ENCODE results near the gene PRKCH. TPM values are rescaled to one million over a fixed set of nuclear protein-coding genes. Genes with fewer than 3 reads are reported as not detected.

The PRKCH gene
- total and polyA plus RNA-seq, 9 of the 15 experiments (the other 6 are each of a cell fraction or from before 2014, with no cell fraction given): 0.61 to 4.4 (median 4.0) TPM

GRCh38 chr14:61364243-61364642 is 42.9 kb downstream of the PRKCH start (continued):
- TF ChIP-seq ZBTB11 (CRISPR knock-in tag; IDR thresholded peaks at IDR 0.05) (no peak), NFE2L1 (tag; IDR thresholded peaks at IDR 0.05; ENCODE audit: borderline replicate concordance, low read depth) (no peak), PHTF2 (CRISPR knock-in tag; IDR thresholded peaks at IDR 0.05) (no peak), CHD2 (IDR thresholded peaks at IDR 0.05; ENCODE audit: low read depth, low read length) (no peak)

GRCh38 chr14:61365667-61366212 is 44.4 kb downstream of the PRKCH start:
- 10% methylated on average over 3 of the region's 3 CpGs for WGBS (ENCODE audit: insufficient coverage, low coverage, missing lambda C conversion rate)
- H3K9me1 ChIP-seq (ENCODE audit: control insufficient read depth, insufficient read depth, low read length): no peaks in the 10 kb centered on the region
- ATAC-seq: no peak
- intact Hi-C loops (cut with micrococcal nuclease): no loop called here
- H3K27me3 ChIP-seq (ENCODE audit: control insufficient read depth in 2 of 2, insufficient read depth in 2 of 2, low read length in 2 of 2): no peaks in the 10 kb centered on the region
- H3K4me3 ChIP-seq: no peak overlapping the region
- H4K20me1 ChIP-seq (replicated peaks; ENCODE audit: control insufficient read depth, insufficient read depth, low read length): no peaks in the 10 kb centered on the region
- no peaks in the 10 kb centered on the region for H3K79me2 ChIP-seq (ENCODE audit: control insufficient read depth, insufficient read depth, low read length)
- in situ Hi-C loops (cut with MboI): no loop called here
- H3K4me2 ChIP-seq (ENCODE audit: insufficient read depth, low read length): no peak overlapping the region
- H3K27ac ChIP-seq (ENCODE audit: extremely low read depth, low read depth, low read length): no peak overlapping the region
- BruUV-seq (replicated peaks): no TSS peak
- ChIA-PET CTCF (ENCODE audit: low intra/inter-chr PET ratio) (no interaction called here), POLR2A (no interaction called here)
- FAIRE-seq: no peak
- H3K9ac ChIP-seq (ENCODE audit: insufficient read depth in 1 of 2, low read depth in 2 of 2, low read length in 2 of 2): no peak overlapping the region
- H3K4me1 ChIP-seq (replicated peaks in 1 of 2; ENCODE audit: control insufficient read depth in 2 of 2, insufficient read depth in 2 of 2, low read length in 2 of 2): no peaks in the 10 kb centered on the region
- H3K36me3 ChIP-seq (ENCODE audit: control insufficient read depth, insufficient read depth, low read length): no peaks in the 10 kb centered on the region
- no peak for DNase-seq (ENCODE audit: extremely low read depth in 1 of 4, low spot score in 3 of 4)
- H3K9me3 ChIP-seq (replicated peaks; ENCODE audit: control insufficient read depth, insufficient read depth, low read depth, low read length): no peaks in the 10 kb centered on the region
- TF ChIP-seq ZNF511 (CRISPR knock-in tag; IDR thresholded peaks at IDR 0.05) (no peak), MIER1 (IDR thresholded peaks at IDR 0.05; ENCODE audit: low read depth) (no peak), THAP7 (CRISPR knock-in tag; IDR thresholded peaks at IDR 0.05) (no peak), ELF1 (tag; IDR thresholded peaks at IDR 0.05) (no peak), SAP30 (IDR thresholded peaks at IDR 0.05; ENCODE audit: borderline replicate concordance, insufficient read depth, low read depth, low read length, poor library complexity, severe bottlenecking) (no peak), ZNF655 (CRISPR knock-in tag; IDR thresholded peaks at IDR 0.05) (no peak)
- no peak overlapping the region for H2AFZ ChIP-seq (ENCODE audit: low read depth, low read length)
